ENCODE results near the gene MYBPC1. TPM values are rescaled to one million over a fixed set of nuclear protein-coding genes. Genes with fewer than 3 reads are reported as not detected.

The MYBPC1 gene
- total RNA-seq, 2 donors from 2014 or later, result 2.1 to 3.0 TPM

DNA sequence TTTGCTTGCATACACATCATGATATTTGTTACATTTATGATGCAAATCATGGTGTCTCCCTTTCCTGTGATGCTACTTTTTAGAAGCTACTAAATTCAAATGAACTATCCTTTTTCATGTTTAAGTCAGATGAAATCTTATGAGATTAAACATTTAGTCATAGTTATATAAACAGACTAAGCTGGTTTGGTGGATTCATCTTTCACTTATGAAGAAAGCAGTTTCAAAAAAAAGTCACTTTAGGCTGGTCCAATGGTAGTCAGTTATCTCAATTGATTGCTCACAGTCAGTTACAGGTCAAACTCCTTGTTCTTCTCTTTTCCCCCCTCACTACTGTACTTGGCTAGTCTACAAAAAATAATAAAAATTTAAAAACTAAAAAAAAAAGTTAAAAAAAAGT lies 124.8 kb downstream of the MYBPC1 start:
- no peak overlapping the region for H3K4me3 ChIP-seq
- H3K9me3 ChIP-seq, result no peaks in the 10 kb centered on the region
- no peaks in the 10 kb centered on the region for H3K4me1 ChIP-seq
- H3K36me3 ChIP-seq, result peaks cover 33% of the 10 kb centered on the region
- no peak overlapping the region for H3K27ac ChIP-seq
- H3K27me3 ChIP-seq, result no peaks in the 10 kb centered on the region
- no peak for DNase-seq (ENCODE audit: low spot score)
- no peak for TF ChIP-seq CTCF (IDR thresholded peaks at IDR 0.05)

GRCh38 chr12:101720118-101720517 lies 125.3 kb downstream of the MYBPC1 start:
- Histone ChIP-seq H3K9me3 (no peaks in the 10 kb centered on the region), H3K27ac (no peak overlapping the region), H3K27me3 (no peaks in the 10 kb centered on the region), H3K4me1 (no peaks in the 10 kb centered on the region), H3K36me3 (peaks cover 35% of the 10 kb centered on the region), H3K4me3 (no peak overlapping the region)
- no peak for DNase-seq (ENCODE audit: low spot score)
- TF ChIP-seq CTCF (IDR thresholded peaks at IDR 0.05), result no peak

DNA sequence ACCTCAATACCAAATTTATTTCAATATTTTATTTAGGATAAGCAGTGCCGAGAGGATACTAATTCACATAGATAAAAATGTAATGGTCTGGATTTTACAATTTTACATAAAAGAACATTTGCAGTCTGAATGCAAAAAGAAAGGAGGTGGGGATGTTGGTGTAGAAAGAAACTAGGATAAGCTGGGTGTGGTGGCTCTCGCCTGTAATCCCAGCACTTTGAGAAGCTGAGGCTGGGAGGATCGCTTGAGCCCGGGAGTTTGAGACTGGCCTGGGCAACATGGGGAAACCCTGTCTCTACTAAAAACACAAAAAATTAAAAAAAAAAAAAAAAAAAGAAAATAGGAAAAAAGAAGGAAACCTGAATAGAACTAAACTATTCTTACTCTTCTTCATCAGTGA lies 127.6 kb downstream of the MYBPC1 start:
- H3K27ac ChIP-seq, result no peak overlapping the region
- DNase-seq (ENCODE audit: low spot score), result no peak
- H3K36me3 ChIP-seq, result peaks cover 58% of the 10 kb centered on the region
- no peaks in the 10 kb centered on the region for H3K9me3 ChIP-seq
- no peak for TF ChIP-seq CTCF (IDR thresholded peaks at IDR 0.05)
- no peaks in the 10 kb centered on the region for H3K4me1 ChIP-seq
- H3K4me3 ChIP-seq, result no peak overlapping the region
- no peaks in the 10 kb centered on the region for H3K27me3 ChIP-seq

DNA sequence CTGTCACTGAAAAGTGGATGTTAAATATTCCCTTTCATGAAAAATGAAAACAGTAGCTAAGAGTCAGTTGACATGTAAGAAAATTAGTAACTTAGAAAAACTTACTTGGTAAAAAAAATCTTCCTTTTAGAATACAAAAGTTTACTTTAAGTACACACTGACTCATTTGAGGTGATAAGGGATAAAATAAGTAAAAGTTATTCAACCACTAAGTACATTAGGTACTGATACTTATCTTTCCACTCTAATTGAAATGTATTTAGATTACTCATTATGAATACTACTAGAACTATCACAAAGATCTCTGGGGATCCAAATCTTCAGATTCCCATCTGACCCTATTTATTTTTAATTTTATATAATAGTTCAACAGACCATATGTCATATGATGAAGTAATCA lies 132.3 kb downstream of the MYBPC1 start:
- Histone ChIP-seq H3K9me3 (no peaks in the 10 kb centered on the region), H3K27me3 (no peaks in the 10 kb centered on the region), H3K4me1 (no peaks in the 10 kb centered on the region), H3K4me3 (no peak overlapping the region), H3K36me3 (peaks cover 64% of the 10 kb centered on the region), H3K27ac (no peak overlapping the region)
- no peak for TF ChIP-seq CTCF (IDR thresholded peaks at IDR 0.05)
- DNase-seq (ENCODE audit: low spot score), result no peak

DNA sequence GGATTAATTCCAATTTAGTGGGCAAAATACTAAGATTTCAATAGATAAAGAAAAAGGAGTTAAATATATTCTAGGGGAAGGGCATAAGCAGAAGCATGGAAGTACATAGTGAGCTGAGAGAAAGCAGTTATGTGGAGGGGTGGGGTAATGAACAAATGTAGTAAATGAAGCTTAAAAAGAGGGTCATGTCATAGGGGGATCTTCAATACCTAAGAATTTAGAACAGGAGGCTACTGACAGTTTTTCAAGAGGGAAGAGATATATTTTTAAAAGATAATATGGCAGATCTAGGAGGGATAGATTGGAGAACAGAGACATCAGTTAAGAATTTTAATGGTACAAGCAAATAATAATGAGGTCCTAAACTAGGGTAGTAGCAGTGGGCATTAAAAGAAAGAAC lies 135.1 kb downstream of the MYBPC1 start:
- no peaks in the 10 kb centered on the region for H3K27me3 ChIP-seq
- peaks cover 69% of the 10 kb centered on the region for H3K36me3 ChIP-seq
- H3K27ac ChIP-seq, result no peak overlapping the region
- TF ChIP-seq CTCF (IDR thresholded peaks at IDR 0.05), result no peak
- no peaks in the 10 kb centered on the region for H3K9me3 ChIP-seq
- no peaks in the 10 kb centered on the region for H3K4me1 ChIP-seq
- no peak for DNase-seq (ENCODE audit: low spot score)
- H3K4me3 ChIP-seq, result no peak overlapping the region

DNA sequence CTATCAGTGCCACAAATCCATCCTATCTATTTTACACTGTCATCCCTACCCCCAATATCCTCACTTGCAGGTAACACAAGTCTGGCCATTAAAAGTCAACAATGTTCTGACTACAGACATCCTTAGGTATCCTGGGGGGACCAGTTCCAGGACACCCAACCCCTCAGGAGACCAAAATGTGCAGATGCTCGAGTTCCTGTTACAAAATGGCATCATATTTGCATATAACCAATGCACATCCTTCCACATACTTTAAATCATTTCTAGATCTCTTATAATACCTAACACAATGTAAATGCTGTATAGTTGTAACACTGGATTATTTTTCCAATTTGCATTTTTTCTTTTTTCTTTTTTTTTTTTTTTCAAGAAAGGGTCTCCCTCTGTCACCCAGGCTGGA lies 137.5 kb downstream of the MYBPC1 start:
- Histone ChIP-seq H3K4me3 (no peak overlapping the region), H3K27ac (no peak overlapping the region), H3K9me3 (no peaks in the 10 kb centered on the region), H3K4me1 (no peaks in the 10 kb centered on the region), H3K36me3 (peaks cover 53% of the 10 kb centered on the region), H3K27me3 (no peaks in the 10 kb centered on the region)
- no peak for TF ChIP-seq CTCF (IDR thresholded peaks at IDR 0.05)
- no peak for DNase-seq (ENCODE audit: low spot score)
